DND-41 (cell line): ENCODE data around the gene SLC4A5.

ENCODE experiments used
- ATAC-seq: fragments of 200-7000 bp; cut with Tn5 transposase; 3 replicates; pipeline ENCODE4 v1.9.1; 2021; ENCODE audit warnings: low read depth; ENCODE audit not compliant: insufficient read depth
- DNase-seq: peaks from one replicate; pipeline ENCODE4 v3.0.0-alpha.2; 2020
- H2AFZ ChIP-seq: 2 replicates; pipeline ENCODE4 v1.6.0; 2012; ENCODE audit warnings: low read depth, low read length
- H3K27ac ChIP-seq: 2 replicates; pipeline ENCODE4 v1.5.1; 2012; ENCODE audit warnings: low read length, inconsistent platforms
- H3K27me3 ChIP-seq: fragments of 200-600 bp; sonication (generic); 2 replicates; pipeline ENCODE4 v1.6.0; 2012; ENCODE audit warnings: low read length, mild to moderate bottlenecking, inconsistent platforms; ENCODE audit not compliant: insufficient read depth, poor library complexity
- H3K36me3 ChIP-seq: 2 replicates; pipeline ENCODE4 v1.5.1; 2012; ENCODE audit warnings: low read length, inconsistent platforms; ENCODE audit not compliant: insufficient read depth
- H3K4me1 ChIP-seq: 2 replicates; pipeline ENCODE4 v1.5.1; 2012; ENCODE audit warnings: mild to moderate bottlenecking, low read length; ENCODE audit not compliant: insufficient read depth
- H3K4me2 ChIP-seq: 2 replicates; pipeline ENCODE4 v1.6.0; 2012; ENCODE audit warnings: mild to moderate bottlenecking, moderate library complexity, low read length, inconsistent platforms; ENCODE audit not compliant: insufficient read depth
- H3K4me3 ChIP-seq, 2 experiments: fragments of 200-600 bp in 1 of 2; shearing (Covaris generic) in 1 of 2; 2 replicates each; pipeline ENCODE4 v1.5.1; 2012 to 2016; ENCODE audit warnings: inconsistent platforms in 2 of 2, low read length in 2 of 2, mild to moderate bottlenecking in 2 of 2, low read depth in 1 of 2, moderate library complexity in 1 of 2
- H3K79me2 ChIP-seq: 2 replicates; pipeline ENCODE4 v1.6.0; 2012; ENCODE audit warnings: low read length, inconsistent platforms; ENCODE audit not compliant: insufficient read depth
- H3K9ac ChIP-seq: 2 replicates; pipeline ENCODE4 v1.6.0; 2012; ENCODE audit warnings: low read depth, mild to moderate bottlenecking, inconsistent platforms, low read length, moderate library complexity
- H3K9me3 ChIP-seq: 2 replicates; pipeline ENCODE4 v1.5.1; 2012; ENCODE audit warnings: low read length, moderate library complexity, mild to moderate bottlenecking, inconsistent platforms; ENCODE audit not compliant: insufficient read depth, severe bottlenecking
- H4K20me1 ChIP-seq: 2 replicates; pipeline ENCODE4 v1.6.0; 2012; ENCODE audit warnings: low read length; ENCODE audit not compliant: insufficient read depth
- EZH2 ChIP-seq: IDR thresholded peaks from 3 replicates; pipeline ENCODE4 v1.6.1; 2012; ENCODE audit warnings: borderline replicate concordance, low read depth, mild to moderate bottlenecking, moderate library complexity, low read length, inconsistent platforms; ENCODE audit not compliant: severe bottlenecking
- TF ChIP-seq, protein P1 (sequence below): IDR thresholded peaks from 2 replicates; pipeline ENCODE4 v1.5.1; 2012; ENCODE audit warnings: borderline replicate concordance, low read length, moderate library complexity, mild to moderate bottlenecking; ENCODE audit not compliant: poor library complexity, severe bottlenecking; ENCODE audit errors: extremely low read depth

The SLC4A5 gene

GRCh38 chr2:74367789-74368188, 24.6 kb upstream of the SLC4A5 start:
- DNase-seq (no peak), ATAC-seq (no peak)
- H3K9ac ChIP-seq: no peak overlapping the region
- H3K4me3 ChIP-seq: no peak overlapping the region
- no peak overlapping the region for H2AFZ ChIP-seq
- H3K27ac ChIP-seq: no peak overlapping the region
- peaks cover 98% of the 10 kb centered on the region for H3K36me3 ChIP-seq
- no peaks in the 10 kb centered on the region for H3K4me1 ChIP-seq
- peaks cover 4% of the 10 kb centered on the region; the same call in 1 of the 2 replicates for H4K20me1 ChIP-seq
- no peak overlapping the region for H3K4me2 ChIP-seq
- H3K79me2 ChIP-seq: no peaks in the 10 kb centered on the region
- no peaks in the 10 kb centered on the region for H3K9me3 ChIP-seq
- no peaks in the 10 kb centered on the region for H3K27me3 ChIP-seq
- TF ChIP-seq, protein P1, sequence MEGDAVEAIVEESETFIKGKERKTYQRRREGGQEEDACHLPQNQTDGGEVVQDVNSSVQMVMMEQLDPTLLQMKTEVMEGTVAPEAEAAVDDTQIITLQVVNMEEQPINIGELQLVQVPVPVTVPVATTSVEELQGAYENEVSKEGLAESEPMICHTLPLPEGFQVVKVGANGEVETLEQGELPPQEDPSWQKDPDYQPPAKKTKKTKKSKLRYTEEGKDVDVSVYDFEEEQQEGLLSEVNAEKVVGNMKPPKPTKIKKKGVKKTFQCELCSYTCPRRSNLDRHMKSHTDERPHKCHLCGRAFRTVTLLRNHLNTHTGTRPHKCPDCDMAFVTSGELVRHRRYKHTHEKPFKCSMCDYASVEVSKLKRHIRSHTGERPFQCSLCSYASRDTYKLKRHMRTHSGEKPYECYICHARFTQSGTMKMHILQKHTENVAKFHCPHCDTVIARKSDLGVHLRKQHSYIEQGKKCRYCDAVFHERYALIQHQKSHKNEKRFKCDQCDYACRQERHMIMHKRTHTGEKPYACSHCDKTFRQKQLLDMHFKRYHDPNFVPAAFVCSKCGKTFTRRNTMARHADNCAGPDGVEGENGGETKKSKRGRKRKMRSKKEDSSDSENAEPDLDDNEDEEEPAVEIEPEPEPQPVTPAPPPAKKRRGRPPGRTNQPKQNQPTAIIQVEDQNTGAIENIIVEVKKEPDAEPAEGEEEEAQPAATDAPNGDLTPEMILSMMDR: no peak
- no peak for TF ChIP-seq EZH2

DNA sequence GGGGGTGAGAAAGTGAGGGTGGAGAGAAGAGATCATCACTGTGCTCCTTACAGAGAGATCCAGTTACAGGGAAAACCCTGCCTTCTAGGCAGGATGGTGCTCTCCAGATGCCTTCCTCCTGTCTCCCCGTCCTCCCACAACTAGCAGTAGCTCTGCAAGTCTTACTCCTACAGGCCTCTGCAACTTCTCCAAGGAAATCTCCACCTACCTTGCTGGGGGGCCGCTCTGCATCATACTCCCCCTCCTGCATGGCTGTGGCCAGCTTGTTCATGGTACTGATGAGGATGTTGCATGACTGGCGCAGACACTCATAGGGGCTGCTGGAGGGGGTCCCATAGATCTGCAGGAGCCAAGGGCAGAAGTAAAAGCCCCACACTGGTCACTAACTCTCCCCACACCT, 22.8 kb upstream of the SLC4A5 start:
- H3K4me3 ChIP-seq: no peak overlapping the region
- no peaks in the 10 kb centered on the region for H4K20me1 ChIP-seq
- TF ChIP-seq EZH2: no peak
- TF ChIP-seq, protein P1: no peak

DNA sequence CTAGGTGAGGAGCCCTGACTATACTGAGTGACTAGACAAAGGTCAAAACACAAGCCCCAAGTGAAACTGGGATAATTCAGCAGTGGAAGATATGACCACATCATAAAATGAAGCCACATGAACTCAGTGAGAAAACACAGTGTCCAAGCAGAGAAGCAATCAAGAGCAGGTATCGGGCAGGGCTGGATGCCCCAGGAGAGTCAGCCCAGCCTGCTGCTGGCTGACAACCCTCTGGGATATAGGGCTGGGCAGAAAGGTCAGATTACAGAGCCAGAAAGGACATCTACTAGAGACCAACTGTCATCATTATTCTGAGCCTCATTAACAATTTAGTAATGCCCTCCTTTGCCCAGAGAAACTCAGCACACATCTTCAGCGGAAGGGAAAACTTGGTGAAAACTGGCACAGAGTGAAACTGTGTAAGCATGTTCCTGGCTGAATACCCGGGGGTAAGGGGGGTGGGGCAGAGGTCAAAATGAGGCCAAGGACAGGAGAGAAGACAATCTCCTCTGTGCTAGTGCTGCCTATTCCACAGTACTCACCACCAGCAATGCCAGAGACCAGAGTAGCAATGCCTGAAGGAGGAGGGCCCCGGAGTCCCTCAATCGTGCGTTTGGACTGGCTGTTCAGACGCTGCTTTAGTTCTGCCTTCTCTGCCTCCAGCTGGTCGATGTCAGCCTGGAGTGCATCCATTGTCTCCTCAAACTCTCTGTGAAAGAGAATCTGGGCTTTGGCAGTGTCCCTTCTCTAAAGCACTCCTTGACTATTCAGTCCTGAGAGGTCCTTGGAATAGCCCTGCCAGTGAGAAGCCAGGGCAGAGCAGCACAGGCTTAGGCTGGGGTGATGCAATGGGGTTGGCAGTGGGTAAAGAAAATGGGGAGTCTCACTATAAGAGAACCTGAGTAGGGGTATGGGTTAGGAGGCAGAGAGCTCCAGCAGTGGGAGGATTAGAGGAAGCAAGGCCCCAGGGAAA, 21.6 kb upstream of the SLC4A5 start:
- Histone ChIP-seq H3K4me3 (no peak overlapping the region), H3K9ac (no peak overlapping the region), H3K9me3 (no peaks in the 10 kb centered on the region), H3K4me1 (no peaks in the 10 kb centered on the region), H3K79me2 (no peaks in the 10 kb centered on the region), H3K36me3 (peaks cover 99% of the 10 kb centered on the region), H3K27me3 (no peaks in the 10 kb centered on the region), H4K20me1 (no peaks in the 10 kb centered on the region), H3K4me2 (no peak overlapping the region), H3K27ac (no peak overlapping the region), H2AFZ (no peak overlapping the region)
- ATAC-seq: no peak
- DNase-seq: no peak
- TF ChIP-seq EZH2: no peak
- TF ChIP-seq, protein P1: no peak

More for the DNA sequence above, 22.8 kb upstream of the SLC4A5 start:
- ATAC-seq (no peak), DNase-seq (no peak)
- H3K27me3 ChIP-seq: no peaks in the 10 kb centered on the region
- no peaks in the 10 kb centered on the region for H3K79me2 ChIP-seq
- H3K27ac ChIP-seq: no peak overlapping the region
- peaks cover 99% of the 10 kb centered on the region for H3K36me3 ChIP-seq
- H3K9me3 ChIP-seq: no peaks in the 10 kb centered on the region
- no peaks in the 10 kb centered on the region for H3K4me1 ChIP-seq
- H3K4me2 ChIP-seq: no peak overlapping the region
- H2AFZ ChIP-seq: no peak overlapping the region
- no peak overlapping the region for H3K9ac ChIP-seq
